Coronary artery (tissue), 2 donors: Measurements from ENCODE around the gene CREG2.

ENCODE experiments used
- DNase-seq: peaks from one replicate; pipeline ENCODE4 v3.0.0-alpha.2; 2017; ENCODE audit warnings: low spot score
- H3K27ac ChIP-seq, 2 donors: fragments of 200-600 bp; sonication (generic); one replicate each; pipeline ENCODE4 v1.5.1; 2016 to 2019
- H3K4me3 ChIP-seq: fragments of 200-600 bp; sonication (generic); 2 replicates; pipeline ENCODE4 v1.5.1; 2016; ENCODE audit warnings: mild to moderate bottlenecking, moderate library complexity
- TF ChIP-seq, protein P1 (sequence below): fragments of 200-600 bp; sonication (generic); IDR thresholded peaks from one replicate; pipeline ENCODE4 v1.5.1; 2019; ENCODE audit warnings: antibody characterized with exemption

The CREG2 gene

DNA sequence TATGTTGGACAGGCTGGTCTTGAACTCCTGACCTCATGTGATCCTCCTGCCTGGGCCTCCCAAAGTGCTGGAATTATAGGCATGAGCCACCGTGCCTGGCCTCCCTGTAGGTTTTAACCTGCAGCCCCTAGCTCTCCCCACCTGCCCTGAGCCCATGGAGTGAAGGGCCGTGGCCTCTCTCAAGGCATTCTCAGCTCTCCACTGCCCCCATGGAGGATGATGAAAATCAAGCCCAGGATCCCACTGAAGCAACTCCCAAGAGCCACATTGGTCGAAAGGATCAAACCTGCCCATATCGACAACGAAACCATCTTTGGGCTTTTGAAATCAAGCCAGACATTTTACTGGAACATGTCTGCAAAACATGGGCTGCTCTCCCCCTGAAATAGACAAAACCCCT is 22.4 kb upstream of the CREG2 start:
- no peak for DNase-seq
- TF ChIP-seq, protein P1, sequence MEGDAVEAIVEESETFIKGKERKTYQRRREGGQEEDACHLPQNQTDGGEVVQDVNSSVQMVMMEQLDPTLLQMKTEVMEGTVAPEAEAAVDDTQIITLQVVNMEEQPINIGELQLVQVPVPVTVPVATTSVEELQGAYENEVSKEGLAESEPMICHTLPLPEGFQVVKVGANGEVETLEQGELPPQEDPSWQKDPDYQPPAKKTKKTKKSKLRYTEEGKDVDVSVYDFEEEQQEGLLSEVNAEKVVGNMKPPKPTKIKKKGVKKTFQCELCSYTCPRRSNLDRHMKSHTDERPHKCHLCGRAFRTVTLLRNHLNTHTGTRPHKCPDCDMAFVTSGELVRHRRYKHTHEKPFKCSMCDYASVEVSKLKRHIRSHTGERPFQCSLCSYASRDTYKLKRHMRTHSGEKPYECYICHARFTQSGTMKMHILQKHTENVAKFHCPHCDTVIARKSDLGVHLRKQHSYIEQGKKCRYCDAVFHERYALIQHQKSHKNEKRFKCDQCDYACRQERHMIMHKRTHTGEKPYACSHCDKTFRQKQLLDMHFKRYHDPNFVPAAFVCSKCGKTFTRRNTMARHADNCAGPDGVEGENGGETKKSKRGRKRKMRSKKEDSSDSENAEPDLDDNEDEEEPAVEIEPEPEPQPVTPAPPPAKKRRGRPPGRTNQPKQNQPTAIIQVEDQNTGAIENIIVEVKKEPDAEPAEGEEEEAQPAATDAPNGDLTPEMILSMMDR = no peak
- Histone ChIP-seq H3K4me3 (no peak overlapping the region), H3K27ac (no peak overlapping the region)

DNA sequence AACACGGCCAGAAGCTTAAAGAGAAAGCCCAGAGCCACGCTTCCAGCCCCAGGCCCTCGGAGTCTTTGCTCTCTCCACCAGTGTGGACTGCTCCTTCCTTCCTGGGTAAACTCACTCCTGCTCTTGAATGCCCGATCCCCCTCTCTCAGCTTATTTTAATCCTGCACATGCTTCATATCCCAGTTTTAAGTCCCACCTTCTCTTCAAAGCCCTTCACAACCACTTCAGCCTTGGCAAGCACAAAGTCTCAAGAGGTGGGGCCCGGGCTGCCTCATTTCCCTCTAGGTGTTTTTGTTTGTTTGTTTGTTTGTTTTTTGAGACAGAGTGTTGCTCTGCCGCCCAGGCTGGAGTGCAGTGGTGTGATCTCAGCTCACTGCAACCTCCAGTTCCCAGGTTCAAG is 21.6 kb upstream of the CREG2 start:
- H3K27ac ChIP-seq = no peak overlapping the region
- TF ChIP-seq, protein P1 = no peak
- no peak for DNase-seq
- H3K4me3 ChIP-seq = no peak overlapping the region

GRCh38 chr2:101405351-101405899 is 18.1 kb upstream of the CREG2 start:
- Histone ChIP-seq H3K27ac (no peak overlapping the region), H3K4me3 (no peak overlapping the region)
- TF ChIP-seq, protein P1 = no peak
- DNase-seq = no peak

DNA sequence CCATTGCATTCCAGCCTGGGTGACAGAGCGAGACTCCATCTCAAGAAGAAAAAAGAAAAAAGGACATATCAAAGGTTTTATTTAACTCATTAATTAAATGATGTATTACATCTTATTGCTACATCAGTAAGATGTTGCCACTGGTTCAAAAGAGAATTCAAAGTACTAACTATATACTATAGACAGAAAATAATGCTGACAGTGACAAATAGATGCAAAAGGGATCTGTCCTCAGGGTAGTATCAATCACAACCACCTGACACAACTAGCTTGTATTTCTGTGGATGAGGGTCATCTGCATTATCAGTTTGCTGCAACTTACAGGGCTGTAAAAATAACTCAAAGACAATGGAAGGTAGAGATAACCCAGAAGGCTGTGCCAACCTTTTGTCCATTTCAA is 16.4 kb upstream of the CREG2 start:
- Histone ChIP-seq H3K27ac (no peak overlapping the region), H3K4me3 (no peak overlapping the region)
- DNase-seq = no peak
- TF ChIP-seq, protein P1 = no peak

- TF ChIP-seq, protein P1 = no peak
Measured at GRCh38 chr2:101402630-101403029, 15.3 kb upstream of the CREG2 start.

DNA sequence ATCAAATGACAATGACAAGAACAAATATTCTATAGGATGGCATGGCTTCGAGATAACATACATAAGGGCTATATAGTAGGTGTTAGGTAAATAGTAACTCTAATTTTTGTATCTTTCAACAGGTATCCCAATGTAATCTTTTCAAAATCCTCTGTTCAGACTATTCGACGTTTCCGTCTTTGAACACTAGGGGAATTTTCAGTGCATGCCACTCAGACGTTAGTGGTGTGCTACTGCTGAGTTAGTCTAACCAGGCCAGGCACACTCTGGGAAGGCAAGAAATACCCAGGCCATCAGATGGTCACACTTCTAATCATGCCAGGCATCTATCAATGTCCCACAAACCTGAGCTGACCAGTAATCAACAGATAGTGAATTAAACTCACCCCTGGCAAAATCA is 14.6 kb upstream of the CREG2 start:
- DNase-seq = no peak
- H3K4me3 ChIP-seq = no peak overlapping the region
- no peak overlapping the region for H3K27ac ChIP-seq
- TF ChIP-seq, protein P1 = no peak

More at GRCh38 chr2:101402630-101403029, 15.3 kb upstream of the CREG2 start:
- Histone ChIP-seq H3K27ac (no peak overlapping the region), H3K4me3 (no peak overlapping the region)
- DNase-seq = no peak

DNA sequence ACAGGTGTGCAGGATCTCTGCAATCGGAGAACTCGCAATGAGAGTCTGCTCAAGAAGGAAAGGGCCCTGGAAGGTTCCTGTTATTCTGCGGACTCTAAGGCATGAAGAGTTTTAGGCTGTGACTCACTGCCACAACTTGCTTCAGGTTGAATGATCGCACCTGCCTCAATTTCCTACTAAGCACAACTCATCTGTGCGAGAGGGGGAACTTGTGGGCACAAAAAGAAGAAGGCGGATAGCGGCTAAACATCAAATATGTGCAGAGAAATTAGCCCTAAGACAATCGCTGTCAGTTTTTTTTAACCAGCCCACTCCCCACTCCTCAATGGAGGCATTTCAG is 14.0 kb upstream of the CREG2 start:
- DNase-seq = no peak
- TF ChIP-seq, protein P1 = no peak
- H3K27ac ChIP-seq = no peak overlapping the region
- no peak overlapping the region for H3K4me3 ChIP-seq
